Mesenchymal stem cell (in vitro differentiated cells and primary cell): Measurements from ENCODE around the gene ARL2BP.
A peak's percentile ranks its signal among the peaks of the same experiment; 100 is the strongest.
"Not testable (repeated sequence)": the region's sequence is repeated elsewhere in the genome, so short reads cannot be mapped to it uniquely, and the experiment has no call there.

Source experiments
- DNase-seq: peaks from one replicate; pipeline ENCODE4 v3.0.0-alpha.2; 2013
- H2AFZ ChIP-seq: one replicate; pipeline ENCODE4 v1.6.1; 2013; ENCODE audit warnings: low read depth, mild to moderate bottlenecking, control low read depth, inconsistent platforms, low read length, moderate library complexity
- H2AK5ac ChIP-seq: 2 replicates; pipeline ENCODE4 v1.6.1; 2013; ENCODE audit warnings: low read length, moderate library complexity, mild to moderate bottlenecking, inconsistent platforms; ENCODE audit not compliant: severe bottlenecking
- H2BK120ac ChIP-seq: one replicate; pipeline ENCODE4 v1.6.1; 2013; ENCODE audit warnings: low read depth, mild to moderate bottlenecking, inconsistent platforms, low read length, moderate library complexity
- H2BK12ac ChIP-seq, 2 experiments: one replicate each; pipeline ENCODE4 v1.6.1; 2013; ENCODE audit warnings: inconsistent platforms in 2 of 2, low read length in 2 of 2, mild to moderate bottlenecking in 2 of 2, moderate library complexity in 2 of 2, control low read depth in 1 of 2
- H2BK15ac ChIP-seq: one replicate; pipeline ENCODE4 v1.6.1; 2013; ENCODE audit warnings: mild to moderate bottlenecking, low read depth, inconsistent platforms; ENCODE audit not compliant: poor library complexity, severe bottlenecking
- H2BK5ac ChIP-seq: 2 replicates; pipeline ENCODE4 v1.6.1; 2013; ENCODE audit warnings: low read depth, mild to moderate bottlenecking, low read length, control low read depth, inconsistent platforms; ENCODE audit not compliant: poor library complexity, severe bottlenecking
- H3K14ac ChIP-seq, 2 experiments: one replicate each; pipeline ENCODE4 v1.6.1; 2013; ENCODE audit warnings: inconsistent platforms in 2 of 2, low read length in 2 of 2, control low read depth in 1 of 2, mild to moderate bottlenecking in 1 of 2, moderate library complexity in 1 of 2
- H3K18ac ChIP-seq, 2 experiments: one replicate each; pipeline ENCODE4 v1.6.1; 2013; ENCODE audit warnings: inconsistent platforms in 2 of 2, low read length in 2 of 2, control low read depth in 1 of 2, low read depth in 1 of 2, mild to moderate bottlenecking in 1 of 2
- H3K23ac ChIP-seq, 2 experiments: one replicate each; pipeline ENCODE4 v1.6.1; 2013; ENCODE audit warnings: inconsistent platforms in 2 of 2, low read length in 2 of 2, mild to moderate bottlenecking in 2 of 2, moderate library complexity in 2 of 2, control low read depth in 1 of 2
- H3K27ac ChIP-seq: 2 replicates; pipeline ENCODE4 v1.5.1; 2013; ENCODE audit warnings: mild to moderate bottlenecking, moderate library complexity, low read length, control low read depth, inconsistent platforms; ENCODE audit not compliant: poor library complexity, severe bottlenecking
- H3K27me3 ChIP-seq, 2 experiments: 2 replicates each; pipeline versions ENCODE4 v1.6.1 to v1.7.0; 2013; ENCODE audit warnings: low read length in 2 of 2, mild to moderate bottlenecking in 2 of 2, moderate library complexity in 2 of 2, control low read depth in 1 of 2, inconsistent platforms in 1 of 2; ENCODE audit not compliant: control insufficient read depth in 1 of 2, insufficient read depth in 1 of 2
- H3K36me3 ChIP-seq, 2 experiments: 2 replicates each; pipeline versions ENCODE4 v1.6.1 to v1.7.0; 2013; ENCODE audit warnings: low read length in 2 of 2, control low read depth in 1 of 2, inconsistent platforms in 1 of 2, low read depth in 1 of 2, mild to moderate bottlenecking in 1 of 2; ENCODE audit not compliant: insufficient read depth in 2 of 2, control insufficient read depth in 1 of 2
- H3K4ac ChIP-seq, 2 experiments: one replicate each; pipeline ENCODE4 v1.6.1; 2013; ENCODE audit warnings: inconsistent platforms in 2 of 2, low read length in 2 of 2, mild to moderate bottlenecking in 2 of 2, moderate library complexity in 2 of 2, control low read depth in 1 of 2, low read depth in 1 of 2
- H3K4me1 ChIP-seq: 2 replicates; pipeline ENCODE4 v1.6.1; 2013; ENCODE audit warnings: low read depth, low read length, control low read depth; ENCODE audit not compliant: control insufficient read depth, insufficient read depth
- H3K4me2 ChIP-seq: 2 replicates; pipeline ENCODE4 v1.6.1; 2013; ENCODE audit warnings: low read length, mild to moderate bottlenecking, inconsistent platforms; ENCODE audit not compliant: poor library complexity, severe bottlenecking
- H3K4me3 ChIP-seq, 2 experiments: 2 replicates each; pipeline versions ENCODE4 v1.5.1 to v1.7.0; 2013; ENCODE audit warnings: low read length in 2 of 2, mild to moderate bottlenecking in 2 of 2, control low read depth in 1 of 2, low read depth in 1 of 2; ENCODE audit not compliant: insufficient read depth in 1 of 2
- H3K79me1 ChIP-seq: replicated peaks from 2 replicates; pipeline ENCODE4 v1.6.1; 2013; ENCODE audit warnings: mild to moderate bottlenecking, control low read depth, low read length, inconsistent platforms; ENCODE audit not compliant: poor library complexity, severe bottlenecking
- H3K9ac ChIP-seq: 2 replicates; pipeline ENCODE4 v1.7.0; 2013; ENCODE audit warnings: mild to moderate bottlenecking, low read length, moderate library complexity
- H3K9me3 ChIP-seq: 2 replicates; pipeline ENCODE4 v1.7.0; 2013; ENCODE audit warnings: mild to moderate bottlenecking, low read length; ENCODE audit not compliant: control insufficient read depth
- H4K8ac ChIP-seq: one replicate; pipeline ENCODE4 v1.6.1; 2013; ENCODE audit warnings: inconsistent platforms, mild to moderate bottlenecking, low read length, moderate library complexity
- H4K91ac ChIP-seq: one replicate; pipeline ENCODE4 v1.6.1; 2013; ENCODE audit warnings: mild to moderate bottlenecking, low read length, inconsistent platforms
- whole genome bisulfite sequencing: methylation state at CpG from one replicate; pipeline ENCODE4 v1.1.7; 2013; ENCODE audit warnings: mixed read lengths; 5-methylcytosine and 5-hydroxymethylcytosine counted together

ARL2BP gene

GRCh38 chr16:57266531-57267260 is 21.6 kb downstream of the ARL2BP start:
- Histone ChIP-seq H3K14ac (no peak overlapping the region), H3K27ac (no peak overlapping the region), H3K4me2 (no peak overlapping the region), H3K9ac (peak overlapping the region; percentile 41), H3K27me3 (peaks cover 0 to 21% of the 10 kb centered on the region in 2 experiments), H2BK15ac (no peak overlapping the region), H2BK120ac (no peak overlapping the region), H2AFZ (no peak overlapping the region), H2BK5ac (no peak overlapping the region), H3K23ac (no peak overlapping the region), H3K36me3 (no peaks in the 10 kb centered on the region), H2BK12ac (no peak overlapping the region), H3K9me3 (no peaks in the 10 kb centered on the region), H4K91ac (no peak overlapping the region), H3K18ac (no peak overlapping the region), H2AK5ac (no peak overlapping the region), H3K4ac (no peak overlapping the region), H4K8ac (no peak overlapping the region), H3K4me3 (no peak overlapping the region), H3K79me1 (no peaks in the 10 kb centered on the region), H3K4me1 (peaks cover 25% of the 10 kb centered on the region)
- WGBS, result 65% methylated on average over 6 of the region's 6 CpGs
- no peak for DNase-seq

GRCh38 chr16:57267343-57267742 is 22.3 kb downstream of the ARL2BP start:
- H3K14ac ChIP-seq, H3K4ac ChIP-seq, H3K79me1 ChIP-seq, H4K91ac ChIP-seq, H2BK12ac ChIP-seq, H3K23ac ChIP-seq, H3K36me3 ChIP-seq, H3K9ac ChIP-seq, H3K18ac ChIP-seq, H3K4me3 ChIP-seq, H2BK120ac ChIP-seq, H4K8ac ChIP-seq, H3K27ac ChIP-seq, H2BK5ac ChIP-seq, DNase-seq, H3K4me2 ChIP-seq, H3K9me3 ChIP-seq, H2AFZ ChIP-seq, H2BK15ac ChIP-seq, H2AK5ac ChIP-seq: not testable (repeated sequence)
- WGBS, result no CpG with 5 or more reads among the region's 2 CpGs
- Histone ChIP-seq H3K4me1 (peaks cover 25% of the 10 kb centered on the region), H3K27me3 (peaks cover 0 to 21% of the 10 kb centered on the region in 2 experiments)

GRCh38 chr16:57268804-57269800 is 24.0 kb downstream of the ARL2BP start:
- 62% methylated on average over 14 of the region's 14 CpGs for WGBS
- Histone ChIP-seq H2BK12ac (no peak overlapping the region), H2AK5ac (peak overlapping the region; percentile 56), H3K4me1 (peaks cover 19% of the 10 kb centered on the region), H3K9ac (no peak overlapping the region), H3K14ac (peak overlapping the region in 1 of 2 experiments; percentile 47), H3K36me3 (no peaks in the 10 kb centered on the region), H4K8ac (peak overlapping the region; percentile 43), H3K79me1 (no peaks in the 10 kb centered on the region), H3K4me3 (no peak overlapping the region), H4K91ac (no peak overlapping the region), H2BK15ac (no peak overlapping the region), H3K27ac (no peak overlapping the region), H3K23ac (no peak overlapping the region), H3K18ac (no peak overlapping the region), H2BK5ac (no peak overlapping the region), H3K4ac (peak overlapping the region in 1 of 2 experiments; percentile 58), H3K27me3 (peaks cover 0 to 21% of the 10 kb centered on the region in 2 experiments), H2AFZ (no peak overlapping the region), H2BK120ac (no peak overlapping the region), H3K4me2 (no peak overlapping the region), H3K9me3 (no peaks in the 10 kb centered on the region)
- no peak for DNase-seq
